Fibroblast of pulmonary artery (primary cell): ENCODE measurements around the gene TFPT.
"Not testable (repeated sequence)": the region's sequence is repeated elsewhere in the genome, so short reads cannot be mapped to it uniquely, and the experiment has no call there.

Experiments
- DNase-seq: peaks from one replicate; pipeline ENCODE4 v3.0.0-alpha.2; 2010; ENCODE audit warnings: low read depth
- H3K4me3 ChIP-seq: replicated peaks from 2 replicates; pipeline ENCODE4 v1.5.1; 2011; ENCODE audit warnings: low read depth, mild to moderate bottlenecking, control low read depth, low read length, moderate library complexity
- CTCF ChIP-seq: IDR thresholded peaks from 2 replicates; pipeline ENCODE4 v1.5.1; 2011; ENCODE audit warnings: mild to moderate bottlenecking, control low read depth, low read length, inconsistent platforms; ENCODE audit errors: missing control alignments

The TFPT gene

GRCh38 chr19:54105796-54106195 is 9.7 kb downstream of the TFPT start:
- no peak for DNase-seq
- TF ChIP-seq CTCF = no peak
- H3K4me3 ChIP-seq = no peak overlapping the region

GRCh38 chr19:54104998-54105715 is 10.3 kb downstream of the TFPT start:
- DNase-seq = no peak
- no peak for TF ChIP-seq CTCF
- no peak overlapping the region for H3K4me3 ChIP-seq

- TF ChIP-seq CTCF = no peak
- H3K4me3 ChIP-seq = peak within 1 kb of the TSS; percentile 99
- peak; percentile 99 for DNase-seq
Observed at GRCh38 chr19:54102421-54103169, 12.9 kb downstream of the TFPT start, which contains the start of gene NDUFA3. TSS of gene NDUFA3 (plus strand) at chr19:54102855. CDS start at chr19:54102879, 24 bp downstream.

- TF ChIP-seq CTCF = no peak
- H3K4me3 ChIP-seq = no peak within 1 kb of the TSS
- DNase-seq = peak; percentile 18
Observed at GRCh38 chr19:54100561-54100960, 14.9 kb downstream of the TFPT start, which contains the start of gene OSCAR. TSS of gene OSCAR (minus strand) at chr19:54100803. CDS start at chr19:54100792, 11 bp downstream.

GRCh38 chr19:54099903-54100255 is 15.6 kb downstream of the TFPT start:
- H3K4me3 ChIP-seq, DNase-seq: not testable (repeated sequence)

- no peak for DNase-seq
- no peak for TF ChIP-seq CTCF
- no peak overlapping the region for H3K4me3 ChIP-seq
Observed at GRCh38 chr19:54099190-54099902, 16.1 kb downstream of the TFPT start.

GRCh38 chr19:54096617-54097106 is 18.8 kb downstream of the TFPT start:
- H3K4me3 ChIP-seq = peak overlapping the region; percentile 32
- peak; percentile 46 for TF ChIP-seq CTCF
- DNase-seq = peak; percentile 54

GRCh38 chr19:54095859-54096616 is 19.4 kb downstream of the TFPT start:
- DNase-seq = peak; percentile 48
- peak overlapping the region; percentile 33 for H3K4me3 ChIP-seq
